HepG2 (cell line): ENCODE data around the gene CYP2W1. TPM values are rescaled to one million over a fixed set of nuclear protein-coding genes. Genes with fewer than 3 reads are reported as not detected.

Experiments
- BCLAF1 ChIP-seq: fragments of 450-650 bp; IDR thresholded peaks from 2 replicates; pipeline ENCODE4 v1.6.1; 2017; ENCODE audit warnings: mild to moderate bottlenecking
- FOXC1 ChIP-seq: sonication (generic); formaldehyde crosslinking; IDR thresholded peaks from 2 replicates; pipeline ENCODE4 v1.8.0; 2022; ENCODE audit warnings: mild to moderate bottlenecking, missing genetic modification reagents, borderline replicate concordance
- FOXK1 ChIP-seq: sonication (generic); formaldehyde crosslinking; IDR thresholded peaks from 2 replicates; pipeline ENCODE4 v1.4.0; 2020; ENCODE audit warnings: low read depth, missing genetic modification reagents, borderline replicate concordance
- HNF4A ChIP-seq: sonication (generic); formaldehyde crosslinking; IDR thresholded peaks from 2 replicates; pipeline ENCODE4 v1.4.0; 2020; ENCODE audit warnings: missing genetic modification reagents
- IKZF4 ChIP-seq: sonication (generic); formaldehyde crosslinking; IDR thresholded peaks from 2 replicates; pipeline ENCODE4 v1.5.1; 2020; ENCODE audit warnings: borderline replicate concordance, mild to moderate bottlenecking, low read depth, missing genetic modification reagents; ENCODE audit errors: not compliant biosample characterization
- PHF20 ChIP-seq: sonication (generic); formaldehyde crosslinking; IDR thresholded peaks from 2 replicates; pipeline ENCODE4 v1.5.0; 2020; ENCODE audit warnings: mild to moderate bottlenecking, missing genetic modification reagents
- POLR2AphosphoS5 ChIP-seq: IDR thresholded peaks from 2 replicates; pipeline ENCODE4 v1.6.1; 2012; ENCODE audit warnings: low read depth, low read length
- RNF2 ChIP-seq: fragments of 450-650 bp; conservative IDR thresholded peaks from 2 replicates; pipeline ENCODE4 v1.6.1; 2016; ENCODE audit warnings: low read depth
- TARDBP ChIP-seq: sonication (generic); formaldehyde crosslinking; IDR thresholded peaks from 2 replicates; pipeline ENCODE4 v1.8.0; 2022; ENCODE audit warnings: mild to moderate bottlenecking, missing genetic modification reagents
- TFE3 ChIP-seq: IDR thresholded peaks from 2 replicates; pipeline ENCODE4 v1.6.1; 2016
- ZBED4 ChIP-seq: sonication (generic); formaldehyde crosslinking; IDR thresholded peaks from 2 replicates; pipeline ENCODE4 v1.4.0; 2020; ENCODE audit warnings: missing genetic modification reagents, borderline replicate concordance
- ZBTB1 ChIP-seq: sonication (generic); formaldehyde crosslinking; IDR thresholded peaks from 2 replicates; pipeline ENCODE4 v1.4.0; 2020; ENCODE audit warnings: missing genetic modification reagents, borderline replicate concordance
- ZFX ChIP-seq: sonication (generic); formaldehyde crosslinking; IDR thresholded peaks from 2 replicates; pipeline ENCODE4 v1.4.0; 2020; ENCODE audit warnings: mild to moderate bottlenecking, low read depth, missing genetic modification reagents, moderate library complexity
- ZMYM4 ChIP-seq: sonication (generic); formaldehyde crosslinking; IDR thresholded peaks from 2 replicates; pipeline ENCODE4 v1.8.1; 2023; ENCODE audit warnings: mild to moderate bottlenecking, missing genetic modification reagents
- ZNF737 ChIP-seq: sonication (generic); formaldehyde crosslinking; IDR thresholded peaks from 2 replicates; pipeline ENCODE4 v1.5.0; 2020; ENCODE audit warnings: missing genetic modification reagents, mild to moderate bottlenecking, borderline replicate concordance
- ZZZ3 ChIP-seq: sonication (generic); formaldehyde crosslinking; IDR thresholded peaks from 2 replicates; pipeline ENCODE4 v1.4.0; 2020; ENCODE audit warnings: missing genetic modification reagents, mild to moderate bottlenecking, borderline replicate concordance
- polyA plus RNA-seq, 8 experiments: library from polyadenylated mRNA; depleted of rRNA in 3 of 8; stranded (reverse) in 7 of 8; unstranded in 1 of 8; fragments of >200 nt; fragmentation: Illumina TruSeq in 4 of 8; extraction: Trizol in 4 of 8; gene quantifications; 2 replicates each; pipeline versions ENCODE4 v1.2.1 to v1.2.3, GENCODE V29; 2011 to 2016; ENCODE audit warnings: low read depth in 4 of 8, missing spikeins in 1 of 8, mixed read lengths in 1 of 8; ENCODE audit not compliant: insufficient read depth in 1 of 8
- total RNA-seq, 5 experiments: library from RNA; depleted of rRNA; stranded (reverse); fragments of >200 nt; fragmentation: Illumina TruSeq; extraction: Trizol; gene quantifications; 2 replicates each; pipeline ENCODE4 v1.2.3, GENCODE V29; 2016; ENCODE audit warnings: low read depth in 1 of 5
- TF ChIP-seq, protein P1 (sequence below): IDR thresholded peaks from 2 replicates; pipeline ENCODE4 v1.6.1; 2016
- TF ChIP-seq, protein P2 (sequence below): sonication (generic); formaldehyde crosslinking; IDR thresholded peaks from 2 replicates; pipeline ENCODE4 v1.4.0; 2020; ENCODE audit warnings: missing genetic modification reagents

The CYP2W1 gene
- total and polyA plus RNA-seq, 2 of the 13 experiments (the other 11 are each of a cell fraction or from before 2014, with no cell fraction given) = 19.5 to 31.7 TPM

DNA sequence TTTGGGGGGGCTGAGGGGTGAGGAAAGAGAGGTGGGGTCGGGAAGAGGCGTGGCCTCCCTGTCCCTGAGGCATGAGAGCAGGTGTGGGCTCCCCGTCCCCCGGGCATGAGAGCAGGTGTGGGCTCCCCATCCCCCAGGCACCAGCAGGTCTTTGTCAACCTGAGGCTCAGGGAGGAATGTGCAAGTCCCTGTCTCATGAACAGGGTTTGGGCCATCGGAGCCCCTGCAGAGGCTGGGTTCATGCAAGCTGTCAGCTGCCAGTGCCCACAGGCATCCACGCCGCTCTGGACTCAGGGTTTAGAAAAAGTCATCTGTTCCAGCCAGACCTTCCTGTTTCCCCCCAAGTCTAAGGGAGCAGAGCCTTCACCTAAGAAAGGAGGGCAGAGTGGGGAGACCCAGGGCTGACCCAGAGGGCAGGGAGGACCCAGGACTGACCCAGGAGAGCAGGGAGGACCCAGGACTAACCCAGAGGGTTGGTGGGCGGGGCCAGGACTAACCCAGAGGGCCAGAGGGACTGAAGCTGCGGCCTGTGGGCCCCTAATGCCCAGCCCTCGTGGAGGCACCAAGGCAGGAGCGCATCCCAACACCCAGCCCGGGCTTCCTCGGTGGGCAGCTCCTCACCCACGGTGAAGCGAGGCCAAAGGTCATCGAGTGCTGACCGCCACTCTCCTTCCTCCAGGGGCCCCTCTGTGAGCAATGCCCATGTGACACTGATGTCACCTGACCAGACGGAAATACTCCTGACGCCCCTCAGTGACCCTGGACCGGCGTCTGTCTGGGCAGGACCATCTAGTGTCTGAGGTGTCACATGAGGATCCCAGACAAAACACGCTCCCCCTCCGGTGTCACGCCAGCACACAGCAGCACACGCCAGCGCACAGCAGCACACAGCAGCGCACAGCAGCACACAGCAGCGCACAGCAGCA, 32.5 kb downstream of the CYP2W1 start (continued):
- no peak for TF ChIP-seq BCLAF1
- 0 out of 2 replicates have a peak, but pooled peaks have one; percentile 13 for TF ChIP-seq ZFX (CRISPR knock-in tag)
- peak; percentile 86 for TF ChIP-seq PHF20 (CRISPR knock-in tag)
- TF ChIP-seq, protein P1, sequence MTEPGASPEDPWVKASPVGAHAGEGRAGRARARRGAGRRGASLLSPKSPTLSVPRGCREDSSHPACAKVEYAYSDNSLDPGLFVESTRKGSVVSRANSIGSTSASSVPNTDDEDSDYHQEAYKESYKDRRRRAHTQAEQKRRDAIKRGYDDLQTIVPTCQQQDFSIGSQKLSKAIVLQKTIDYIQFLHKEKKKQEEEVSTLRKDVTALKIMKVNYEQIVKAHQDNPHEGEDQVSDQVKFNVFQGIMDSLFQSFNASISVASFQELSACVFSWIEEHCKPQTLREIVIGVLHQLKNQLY (CRISPR knock-in tag) = no peak
- TF ChIP-seq, protein P2, sequence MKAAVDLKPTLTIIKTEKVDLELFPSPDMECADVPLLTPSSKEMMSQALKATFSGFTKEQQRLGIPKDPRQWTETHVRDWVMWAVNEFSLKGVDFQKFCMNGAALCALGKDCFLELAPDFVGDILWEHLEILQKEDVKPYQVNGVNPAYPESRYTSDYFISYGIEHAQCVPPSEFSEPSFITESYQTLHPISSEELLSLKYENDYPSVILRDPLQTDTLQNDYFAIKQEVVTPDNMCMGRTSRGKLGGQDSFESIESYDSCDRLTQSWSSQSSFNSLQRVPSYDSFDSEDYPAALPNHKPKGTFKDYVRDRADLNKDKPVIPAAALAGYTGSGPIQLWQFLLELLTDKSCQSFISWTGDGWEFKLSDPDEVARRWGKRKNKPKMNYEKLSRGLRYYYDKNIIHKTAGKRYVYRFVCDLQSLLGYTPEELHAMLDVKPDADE (CRISPR knock-in tag) = no peak
- TF ChIP-seq ZBED4 (CRISPR knock-in tag) = no peak
- peak; percentile 70 for TF ChIP-seq HNF4A (CRISPR knock-in tag)
- no peak for TF ChIP-seq ZZZ3
- no peak for TF ChIP-seq FOXC1 (CRISPR knock-in tag)
- TF ChIP-seq POLR2AphosphoS5 = no peak
- TF ChIP-seq TFE3 (CRISPR knock-in tag) = peak; percentile 84
- TF ChIP-seq ZNF737 = no peak
- no peak for TF ChIP-seq IKZF4 (CRISPR knock-in tag)
- peak; percentile 34; the same call in 1 of the 2 replicates for TF ChIP-seq ZMYM4 (CRISPR knock-in tag)
- TF ChIP-seq RNF2 = no peak
- TF ChIP-seq FOXK1 = 0 out of 2 replicates have a peak, but pooled peaks have one; percentile 30
- no peak for TF ChIP-seq ZBTB1 (CRISPR knock-in tag)
- peak; percentile 63 for TF ChIP-seq TARDBP (CRISPR knock-in tag)
